ENCODE measurements around the gene EXOSC2.

DNA sequence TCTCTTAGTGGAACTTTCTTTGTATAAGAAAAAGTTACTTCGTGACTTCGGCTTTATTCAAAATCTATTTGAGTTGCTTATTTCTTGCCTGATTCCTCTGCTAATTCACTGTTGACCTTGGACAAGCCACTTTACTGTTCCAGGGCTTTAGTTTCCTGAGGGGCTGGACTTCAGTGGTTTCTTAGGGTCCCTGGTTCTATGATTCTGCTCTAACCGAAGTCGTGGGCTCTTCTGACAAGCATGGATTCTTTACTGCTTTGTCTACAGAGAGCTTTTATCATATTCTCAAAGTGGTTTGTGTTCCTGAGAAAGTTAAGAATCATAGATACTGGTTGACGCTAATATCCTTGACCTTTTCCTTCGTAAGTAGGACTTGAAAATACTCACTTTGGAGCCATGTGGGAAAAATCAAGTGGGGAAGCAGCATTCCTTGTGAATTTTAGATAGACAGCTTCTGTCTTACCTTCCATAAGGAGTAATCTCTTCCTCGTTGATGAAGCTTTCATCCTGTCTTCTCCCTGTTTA, 21.1 kb downstream of the EXOSC2 start:
- TF ChIP-seq, protein P1, sequence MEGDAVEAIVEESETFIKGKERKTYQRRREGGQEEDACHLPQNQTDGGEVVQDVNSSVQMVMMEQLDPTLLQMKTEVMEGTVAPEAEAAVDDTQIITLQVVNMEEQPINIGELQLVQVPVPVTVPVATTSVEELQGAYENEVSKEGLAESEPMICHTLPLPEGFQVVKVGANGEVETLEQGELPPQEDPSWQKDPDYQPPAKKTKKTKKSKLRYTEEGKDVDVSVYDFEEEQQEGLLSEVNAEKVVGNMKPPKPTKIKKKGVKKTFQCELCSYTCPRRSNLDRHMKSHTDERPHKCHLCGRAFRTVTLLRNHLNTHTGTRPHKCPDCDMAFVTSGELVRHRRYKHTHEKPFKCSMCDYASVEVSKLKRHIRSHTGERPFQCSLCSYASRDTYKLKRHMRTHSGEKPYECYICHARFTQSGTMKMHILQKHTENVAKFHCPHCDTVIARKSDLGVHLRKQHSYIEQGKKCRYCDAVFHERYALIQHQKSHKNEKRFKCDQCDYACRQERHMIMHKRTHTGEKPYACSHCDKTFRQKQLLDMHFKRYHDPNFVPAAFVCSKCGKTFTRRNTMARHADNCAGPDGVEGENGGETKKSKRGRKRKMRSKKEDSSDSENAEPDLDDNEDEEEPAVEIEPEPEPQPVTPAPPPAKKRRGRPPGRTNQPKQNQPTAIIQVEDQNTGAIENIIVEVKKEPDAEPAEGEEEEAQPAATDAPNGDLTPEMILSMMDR (IDR thresholded peaks at IDR 0.05): no peak
- TF ChIP-seq POLR2A (IDR thresholded peaks at IDR 0.05): no peak
